HG02571 (cell line): ENCODE data around the gene NBAS.
"Not testable (repeated sequence)": the region's sequence is repeated elsewhere in the genome, so short reads cannot be mapped to it uniquely, and the experiment has no call there.

ENCODE experiments used
- ATAC-seq: cut with Tn5 transposase; IDR thresholded peaks from one replicate; pipeline ENCODE4 v1.9.1; 2021; ENCODE audit warnings: mild to moderate bottlenecking, moderate library complexity; ENCODE audit not compliant: unreplicated experiment

Gene NBAS

GRCh38 chr2:15238028-15238427, 323.1 kb downstream of the NBAS start:
- no peak for ATAC-seq

DNA sequence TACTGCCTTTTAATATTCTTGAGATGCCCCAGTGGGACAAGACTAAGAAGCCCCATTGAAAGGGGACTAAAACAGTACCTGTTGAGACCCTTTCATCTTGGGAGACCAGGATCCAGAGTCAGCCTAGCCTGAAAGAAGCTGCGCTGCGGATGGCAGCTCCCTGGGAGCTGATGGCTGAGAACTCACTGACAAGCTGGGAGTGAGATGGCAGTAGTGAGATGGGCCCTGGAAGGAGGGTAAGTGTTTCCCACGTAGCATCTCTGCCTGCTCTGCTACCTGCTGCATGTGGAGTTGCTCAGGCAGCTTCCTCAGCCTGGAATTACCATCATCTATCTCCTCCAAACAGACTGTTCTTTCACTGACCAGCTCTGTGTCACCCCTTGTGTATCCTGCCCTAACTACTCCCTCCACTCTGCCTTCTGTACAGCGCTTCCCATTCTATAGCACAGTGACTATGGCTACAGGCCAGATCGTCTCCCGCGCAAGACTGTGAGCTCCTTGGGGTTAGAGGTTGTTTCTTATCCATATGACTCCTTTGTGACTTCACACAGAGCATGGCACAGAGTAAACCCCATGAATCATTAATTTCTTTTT, 330.4 kb downstream of the NBAS start:
- no peak for ATAC-seq

- no peak for ATAC-seq
Observed at GRCh38 chr2:15226661-15227060, 334.5 kb downstream of the NBAS start.

- ATAC-seq, result no peak
Observed at GRCh38 chr2:15225131-15225530, 336.0 kb downstream of the NBAS start.

DNA sequence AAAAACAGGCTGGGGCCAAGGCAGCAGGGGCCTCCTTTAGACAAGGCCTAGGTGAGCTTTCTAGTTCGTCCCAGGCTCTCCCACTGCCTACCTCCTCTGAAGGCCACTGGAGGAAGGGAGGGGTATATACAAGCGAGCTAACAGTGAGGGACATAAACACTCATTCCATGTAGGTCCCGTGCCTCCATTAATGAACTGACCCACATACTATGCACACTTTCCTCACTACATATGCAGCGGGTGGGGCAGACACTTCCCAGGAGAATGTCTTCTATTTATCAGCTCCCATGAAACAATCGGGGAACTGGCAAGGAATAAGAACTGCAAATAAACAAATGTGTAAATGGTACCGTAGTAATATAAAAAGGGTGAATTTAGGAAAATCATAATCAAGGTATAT, 336.5 kb downstream of the NBAS start:
- no peak for ATAC-seq

DNA sequence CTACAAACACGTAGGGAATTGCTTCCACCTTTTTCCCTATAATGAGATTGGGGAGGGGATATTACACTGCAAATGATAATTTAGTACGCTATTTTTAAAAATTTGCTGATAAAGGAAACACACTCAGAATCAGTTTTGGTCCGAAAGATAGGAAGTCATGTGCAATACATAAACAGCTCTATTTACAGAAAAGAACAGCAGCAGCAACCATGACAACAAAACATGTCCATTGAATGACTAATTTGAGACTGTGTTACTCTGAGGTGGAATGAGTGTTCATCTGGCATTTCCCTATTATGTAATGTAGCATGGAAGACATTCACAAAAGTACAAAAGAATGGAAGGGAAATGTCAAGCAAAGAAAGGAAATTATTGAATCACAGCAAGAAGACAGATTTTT, 337.2 kb downstream of the NBAS start:
- no peak for ATAC-seq

DNA sequence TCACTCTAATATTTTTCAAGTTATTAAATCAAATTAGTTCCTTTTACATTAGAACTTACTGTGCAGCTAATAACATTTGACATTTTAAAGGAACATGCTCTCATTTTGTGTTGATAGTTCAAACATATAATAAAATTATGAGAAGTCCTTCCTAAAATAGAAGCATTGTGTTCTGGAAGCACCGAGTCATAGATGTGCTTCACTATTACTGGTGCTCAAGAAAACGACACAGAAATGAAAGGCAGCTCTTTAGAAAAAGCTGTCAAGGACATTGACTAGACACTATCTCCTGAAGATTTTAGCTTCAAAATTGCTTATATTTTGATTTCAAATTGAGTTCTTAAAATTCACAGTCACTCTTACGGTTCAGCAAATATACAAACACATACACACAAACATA, 338.3 kb downstream of the NBAS start:
- no peak for ATAC-seq

DNA sequence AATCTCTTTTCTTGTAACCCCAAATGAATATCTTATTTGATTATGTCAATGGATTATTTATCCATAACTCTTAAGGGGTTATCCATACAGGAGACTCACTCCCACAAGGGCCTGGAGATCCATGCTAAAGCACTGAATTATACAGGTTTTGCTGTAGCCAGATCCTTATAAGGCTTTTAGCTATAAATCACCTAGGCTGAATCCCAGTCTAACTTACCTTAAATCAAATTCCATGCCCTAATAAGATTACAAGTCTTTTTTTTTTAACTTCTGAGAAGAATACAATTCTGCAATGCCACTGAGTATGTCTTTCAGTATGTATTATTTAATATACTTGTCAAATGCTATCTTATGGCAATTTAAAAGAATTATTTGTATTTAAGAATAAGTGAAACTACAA, 340.5 kb downstream of the NBAS start:
- no peak for ATAC-seq

- no peak for ATAC-seq
Observed at GRCh38 chr2:15218423-15219086, 342.6 kb downstream of the NBAS start.

GRCh38 chr2:15212249-15212648, 348.9 kb downstream of the NBAS start:
- no peak for ATAC-seq

GRCh38 chr2:15210542-15210941, 350.6 kb downstream of the NBAS start:
- not testable (repeated sequence) for ATAC-seq

DNA sequence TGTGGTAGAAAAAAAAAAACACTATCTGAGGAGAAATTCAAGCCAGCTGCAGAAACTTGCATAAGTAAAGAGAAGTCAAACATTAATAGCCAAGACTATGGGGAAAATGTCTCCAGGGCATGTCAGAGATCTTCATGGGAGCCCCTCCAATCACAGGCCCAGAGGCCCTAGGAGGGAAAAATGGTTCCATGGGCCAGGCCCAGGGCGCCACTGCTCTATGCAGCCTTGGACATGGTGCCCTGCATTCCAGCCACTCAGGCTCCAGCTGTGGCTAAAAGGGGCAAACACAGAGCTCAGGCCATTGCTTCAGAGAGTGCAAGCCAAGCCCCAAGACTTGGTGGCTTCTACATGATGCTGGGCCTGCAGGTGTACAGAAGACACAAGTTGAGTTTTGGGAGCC, 354.7 kb downstream of the NBAS start:
- ATAC-seq, result no peak

DNA sequence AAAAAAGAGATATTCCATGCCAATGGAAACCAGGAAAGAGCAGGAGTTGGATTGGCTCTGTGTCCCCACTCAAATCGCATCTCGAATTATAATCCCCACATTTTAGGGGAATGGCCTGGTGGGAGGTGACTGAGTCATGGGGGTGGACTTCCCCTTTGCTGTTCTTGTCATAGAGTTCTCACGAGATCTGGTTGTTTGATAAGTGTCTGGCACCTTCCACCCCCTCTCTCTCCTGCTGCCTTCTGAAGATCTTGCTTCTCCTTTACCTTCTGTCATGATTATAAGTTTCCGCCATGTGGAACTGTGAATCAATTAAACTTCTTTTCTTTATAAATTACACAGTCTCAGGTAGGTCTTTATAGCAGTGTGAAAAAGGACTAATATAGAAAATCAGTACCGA, 355.6 kb downstream of the NBAS start:
- no peak for ATAC-seq

DNA sequence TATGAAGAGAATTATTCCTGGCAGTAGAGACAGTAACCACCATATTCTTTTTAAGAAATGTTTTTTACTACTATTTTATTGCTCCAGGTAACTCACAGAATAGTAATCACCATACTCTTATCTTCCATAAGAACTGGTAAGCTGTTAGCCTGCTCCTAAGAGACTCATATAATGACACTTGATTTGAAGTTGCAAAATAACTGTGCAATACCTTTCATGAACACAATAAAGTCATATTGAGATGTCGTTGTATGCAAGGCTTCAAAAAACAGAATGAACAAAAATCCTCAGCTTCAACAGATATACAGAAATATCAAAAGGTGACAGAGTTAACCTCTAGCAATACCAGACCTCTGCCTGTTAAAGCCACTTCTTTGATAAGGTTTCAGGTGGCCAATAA, 360.1 kb downstream of the NBAS start:
- no peak for ATAC-seq

- ATAC-seq, result no peak
Observed at GRCh38 chr2:15200581-15200980, 360.6 kb downstream of the NBAS start.

DNA sequence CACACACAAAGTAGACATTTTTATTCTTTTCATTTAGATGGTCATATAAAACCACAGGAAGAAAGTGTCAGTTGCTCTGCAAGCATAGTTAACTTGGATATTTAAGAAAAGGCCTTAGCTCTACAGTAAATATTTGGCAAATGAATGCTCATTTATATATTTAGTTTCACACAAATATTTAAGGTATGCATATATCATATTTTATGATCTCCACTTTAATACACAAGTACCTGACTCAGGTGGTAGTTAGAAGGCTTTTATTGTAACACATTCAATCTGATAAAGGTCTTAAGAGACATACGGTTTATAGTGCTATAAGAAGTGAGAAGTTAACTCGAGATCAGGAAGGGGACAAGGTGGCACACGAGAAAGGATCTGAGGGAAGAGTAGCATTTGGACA, 363.1 kb downstream of the NBAS start:
- no peak for ATAC-seq

DNA sequence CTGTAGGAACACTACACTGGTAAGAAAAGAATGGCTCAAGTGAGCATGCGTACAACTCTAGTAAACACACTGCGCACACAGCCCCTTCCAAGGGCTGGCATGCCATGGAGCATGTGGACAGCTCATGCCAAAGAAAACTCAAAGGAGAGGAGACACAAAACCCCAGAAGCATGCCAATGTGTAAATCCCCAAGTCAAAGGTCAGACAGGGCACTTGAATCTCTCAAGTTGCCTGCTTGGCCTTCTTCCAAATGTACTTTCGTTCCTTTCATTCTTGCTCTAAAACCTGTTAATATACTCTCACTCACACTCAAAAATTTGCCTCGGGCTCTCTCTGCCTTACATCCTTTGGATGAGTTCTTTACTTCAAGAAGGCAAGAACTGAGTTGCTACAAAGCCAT, 365.3 kb downstream of the NBAS start:
- ATAC-seq, result no peak

DNA sequence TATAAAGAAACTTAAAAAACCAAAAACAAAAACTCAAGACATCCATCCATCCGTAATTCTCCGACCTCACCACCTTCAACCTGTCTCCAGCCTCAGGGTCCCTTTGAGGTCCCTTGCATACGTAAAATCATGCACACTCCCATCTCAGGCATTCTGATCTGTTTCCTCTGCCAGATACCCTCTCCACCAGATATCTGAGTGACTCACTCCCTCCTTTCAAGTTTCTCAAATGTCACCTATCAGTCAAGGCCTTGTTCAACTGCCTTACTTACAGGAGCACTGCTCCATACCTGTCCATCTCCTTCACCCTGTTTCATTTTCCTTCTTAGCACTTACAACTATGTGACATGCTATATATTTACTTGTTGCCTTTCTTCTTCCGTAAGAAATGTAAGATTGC, 369.3 kb downstream of the NBAS start:
- ATAC-seq, result no peak

GRCh38 chr2:15189216-15189615, 371.9 kb downstream of the NBAS start:
- no peak for ATAC-seq

GRCh38 chr2:15187702-15188101, 373.4 kb downstream of the NBAS start:
- ATAC-seq, result no peak

- ATAC-seq, result no peak
Observed at GRCh38 chr2:15186118-15186517, 375.0 kb downstream of the NBAS start.

- ATAC-seq, result no peak
Observed at GRCh38 chr2:15184491-15184890, 376.6 kb downstream of the NBAS start.

DNA sequence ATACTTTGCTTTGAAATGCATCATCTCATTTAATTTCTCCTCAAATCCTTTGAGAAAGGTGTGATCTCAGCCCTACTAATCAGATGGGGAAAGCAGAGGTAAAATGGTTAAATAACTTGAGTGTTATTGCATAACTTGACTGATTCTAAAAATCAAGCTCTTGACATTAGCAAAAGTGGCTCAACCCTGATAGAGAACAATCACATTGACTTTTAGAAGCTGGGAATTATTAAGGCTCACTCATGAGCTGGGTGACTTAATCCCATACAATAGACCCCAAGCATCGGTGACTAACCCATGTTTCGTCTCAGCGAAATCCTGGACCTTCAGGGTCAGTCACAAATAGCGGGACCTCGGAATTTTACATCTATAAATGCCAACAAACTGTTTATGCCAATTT, 378.9 kb downstream of the NBAS start:
- no peak for ATAC-seq
